Breast epithelium (tissue), 4 donors: ENCODE measurements around the gene RAMAC. TPM values are rescaled to one million over a fixed set of nuclear protein-coding genes. Genes with fewer than 3 reads are reported as not detected.

ENCODE experiments used
- DNase-seq, 2 donors: peaks; one replicate each; pipeline ENCODE4 v3.0.0-alpha.2; 2019; ENCODE audit warnings: low spot score in 2 of 2
- H3K27ac ChIP-seq, 2 donors: fragments of 200-600 bp; sonication (generic) in 1 of 2; one replicate each; pipeline ENCODE4 v1.5.1; 2016 to 2019; ENCODE audit warnings: mild to moderate bottlenecking in 1 of 2
- H3K27me3 ChIP-seq, 2 donors: fragments of 200-600 bp; sonication (generic) in 1 of 2; one replicate each; pipeline versions ENCODE4 v1.5.1 to v1.6.0; 2017 to 2019; ENCODE audit warnings: control low read depth in 1 of 2, mild to moderate bottlenecking in 1 of 2
- H3K36me3 ChIP-seq: fragments of 200-600 bp; one replicate; pipeline ENCODE4 v1.5.1; 2019
- H3K4me1 ChIP-seq, 2 donors: fragments of 200-600 bp; sonication (generic); one replicate each; pipeline ENCODE4 v1.5.1; 2016 to 2019; ENCODE audit warnings: control low read depth in 1 of 2
- H3K4me3 ChIP-seq, 3 donors: fragments of 200-600 bp; sonication (generic); 1 replicate in 2 of 3; 2 replicates in 1 of 3; pipeline ENCODE4 v1.5.1; 2016 to 2019; ENCODE audit warnings: mild to moderate bottlenecking in 3 of 3, moderate library complexity in 2 of 3
- H3K9me3 ChIP-seq, 2 donors: fragments of 200-600 bp; sonication (generic) in 1 of 2; one replicate each; pipeline ENCODE4 v1.5.1; 2016 to 2019; ENCODE audit warnings: control low read depth in 1 of 2
- CTCF ChIP-seq, 3 donors: fragments of 450-650 bp; IDR thresholded peaks; one replicate each; pipeline ENCODE4 v1.5.1; 2016 to 2017; ENCODE audit warnings: antibody characterized with exemption in 3 of 3, mild to moderate bottlenecking in 3 of 3, moderate library complexity in 3 of 3
- POLR2A ChIP-seq: fragments of 450-650 bp; IDR thresholded peaks from one replicate; pipeline ENCODE4 v1.6.1; 2016; ENCODE audit warnings: antibody characterized with exemption, mild to moderate bottlenecking, moderate library complexity
- POLR2AphosphoS5 ChIP-seq, 3 donors: sonication (generic); formaldehyde crosslinking; IDR thresholded peaks; one replicate each; pipeline ENCODE4 v1.6.1; 2017; ENCODE audit warnings: antibody characterized with exemption in 3 of 3
- intact Hi-C: fragments of 100-400 bp; cut with DNase I; formaldehyde crosslinking; loops from one replicate; pipeline ENCODE4 v1.15.1; 2023; ENCODE audit warnings: low total_unique reads
- total RNA-seq, 3 donors: library from RNA; depleted of rRNA; stranded (reverse); fragments of >200 nt; gene quantifications; one replicate each; pipeline ENCODE4 v1.1.0, GENCODE V29; 2016

Gene RAMAC
- total RNA-seq, 3 donors from 2014 or later = 14.9 to 32.3 (median 22.6) TPM

- Histone ChIP-seq H3K4me1 (no peaks in the 10 kb centered on the region), H3K27me3 (no peaks in the 10 kb centered on the region), H3K4me3 (no peak overlapping the region), H3K9me3 (no peaks in the 10 kb centered on the region), H3K27ac (no peak overlapping the region), H3K36me3 (no peaks in the 10 kb centered on the region)
- intact Hi-C loops = no loop called here
- no peak for DNase-seq
- TF ChIP-seq CTCF (IDR thresholded peaks at IDR 0.05) (no peak), POLR2A (no peak), POLR2AphosphoS5 (IDR thresholded peaks at IDR 0.05) (no peak)
Measured at GRCh38 chr15:82959423-82959822, 26.6 kb upstream of the RAMAC start.

- Histone ChIP-seq H3K4me1 (no peaks in the 10 kb centered on the region), H3K27ac (no peak overlapping the region), H3K4me3 (no peak overlapping the region), H3K27me3 (no peaks in the 10 kb centered on the region), H3K9me3 (no peaks in the 10 kb centered on the region), H3K36me3 (no peaks in the 10 kb centered on the region)
- TF ChIP-seq CTCF (IDR thresholded peaks at IDR 0.05) (no peak), POLR2A (no peak), POLR2AphosphoS5 (IDR thresholded peaks at IDR 0.05) (no peak)
- intact Hi-C loops = no loop called here
- DNase-seq = no peak
Measured at GRCh38 chr15:82960766-82961165, 25.2 kb upstream of the RAMAC start.

- DNase-seq = no peak
- intact Hi-C loops = no loop called here
- Histone ChIP-seq H3K4me3 (no peak overlapping the region), H3K9me3 (no peaks in the 10 kb centered on the region), H3K27ac (no peak overlapping the region), H3K27me3 (no peaks in the 10 kb centered on the region), H3K36me3 (no peaks in the 10 kb centered on the region), H3K4me1 (no peaks in the 10 kb centered on the region)
- no peak for TF ChIP-seq POLR2A
- no peak for TF ChIP-seq POLR2AphosphoS5 (IDR thresholded peaks at IDR 0.05)
- no peak for TF ChIP-seq CTCF (IDR thresholded peaks at IDR 0.05)
Measured at GRCh38 chr15:82963471-82964341, 22.3 kb upstream of the RAMAC start.

- Histone ChIP-seq H3K4me3 (no peak overlapping the region), H3K4me1 (no peaks in the 10 kb centered on the region), H3K27ac (no peak overlapping the region), H3K9me3 (no peaks in the 10 kb centered on the region), H3K27me3 (no peaks in the 10 kb centered on the region), H3K36me3 (no peaks in the 10 kb centered on the region)
- TF ChIP-seq POLR2AphosphoS5 (IDR thresholded peaks at IDR 0.05) (no peak), POLR2A (no peak), CTCF (IDR thresholded peaks at IDR 0.05) (no peak)
- intact Hi-C loops = no loop called here
- no peak for DNase-seq
Measured at GRCh38 chr15:82964890-82965289, 21.1 kb upstream of the RAMAC start.

DNA sequence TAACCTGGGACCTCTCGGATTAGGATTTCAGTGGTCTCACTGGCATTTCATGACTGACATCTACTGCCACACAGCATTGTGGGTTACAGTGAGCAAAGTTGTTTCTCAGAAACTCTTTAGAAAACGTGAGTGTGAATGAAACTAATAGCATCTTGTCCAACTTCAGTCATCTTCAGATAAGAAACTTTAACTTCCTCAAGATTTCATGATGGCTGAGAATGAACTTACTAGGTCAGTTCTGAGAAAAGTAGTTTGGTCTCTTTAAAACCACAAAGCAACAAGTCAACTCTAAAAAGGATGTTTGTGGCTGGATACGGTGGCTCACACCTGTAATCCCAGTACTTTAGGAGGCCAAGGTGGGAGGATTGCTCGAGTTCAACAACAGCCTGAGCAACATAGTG lies 19.3 kb upstream of the RAMAC start:
- no peak overlapping the region for H3K4me3 ChIP-seq
- no peaks in the 10 kb centered on the region for H3K27me3 ChIP-seq
- TF ChIP-seq POLR2AphosphoS5 (IDR thresholded peaks at IDR 0.05) (no peak), CTCF (IDR thresholded peaks at IDR 0.05) (no peak), POLR2A (no peak)
- intact Hi-C loops = no loop called here
- no peaks in the 10 kb centered on the region for H3K4me1 ChIP-seq
- H3K27ac ChIP-seq = no peak overlapping the region
- DNase-seq = no peak
- no peaks in the 10 kb centered on the region for H3K9me3 ChIP-seq
- no peaks in the 10 kb centered on the region for H3K36me3 ChIP-seq
